ES-I3 (cell line): ENCODE measurements around the gene RNFT2.
"Not testable (repeated sequence)": the region's sequence is repeated elsewhere in the genome, so short reads cannot be mapped to it uniquely, and the experiment has no call there.

ENCODE experiments used
- H3K36me3 ChIP-seq: 2 replicates; pipeline ENCODE4 v1.6.1; 2013; ENCODE audit warnings: mild to moderate bottlenecking, low read length, control low read depth, moderate library complexity; ENCODE audit not compliant: insufficient read depth
- H3K4me1 ChIP-seq: 2 replicates; pipeline ENCODE4 v1.6.1; 2013; ENCODE audit warnings: mild to moderate bottlenecking, control low read depth, low read length; ENCODE audit not compliant: insufficient read depth
- H3K9ac ChIP-seq: 2 replicates; pipeline ENCODE4 v1.6.1; 2013; ENCODE audit warnings: low read depth, mild to moderate bottlenecking, low read length, moderate library complexity
- H3K9me3 ChIP-seq: 2 replicates; pipeline ENCODE4 v1.6.1; 2013; ENCODE audit warnings: mild to moderate bottlenecking, low read length, moderate library complexity; ENCODE audit not compliant: control insufficient read depth, insufficient read depth

The RNFT2 gene

DNA sequence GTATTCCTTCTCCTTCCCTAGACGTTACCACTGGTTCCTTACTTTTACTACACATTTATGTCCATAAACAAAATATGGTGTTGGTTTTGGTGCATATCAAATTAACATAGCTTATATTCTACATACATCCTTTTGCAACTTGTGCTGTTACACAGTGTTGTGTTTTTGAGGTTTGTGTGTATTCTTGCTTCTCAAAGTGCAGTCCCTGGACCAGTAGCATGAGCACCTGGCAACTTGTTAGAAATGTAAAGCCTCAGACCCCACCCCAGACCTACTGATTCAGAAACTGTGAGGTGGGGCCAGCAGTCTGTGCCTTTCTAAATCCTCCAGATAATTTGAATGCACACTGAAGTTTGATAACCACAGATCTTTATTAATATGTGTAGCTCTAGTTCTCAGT lies 65.9 kb downstream of the RNFT2 start:
- no peaks in the 10 kb centered on the region for H3K4me1 ChIP-seq
- no peaks in the 10 kb centered on the region for H3K9me3 ChIP-seq
- 0 out of 2 replicates have a peak, but pooled peaks cover 2% of the 10 kb centered on the region for H3K36me3 ChIP-seq
- H3K9ac ChIP-seq = no peak overlapping the region

DNA sequence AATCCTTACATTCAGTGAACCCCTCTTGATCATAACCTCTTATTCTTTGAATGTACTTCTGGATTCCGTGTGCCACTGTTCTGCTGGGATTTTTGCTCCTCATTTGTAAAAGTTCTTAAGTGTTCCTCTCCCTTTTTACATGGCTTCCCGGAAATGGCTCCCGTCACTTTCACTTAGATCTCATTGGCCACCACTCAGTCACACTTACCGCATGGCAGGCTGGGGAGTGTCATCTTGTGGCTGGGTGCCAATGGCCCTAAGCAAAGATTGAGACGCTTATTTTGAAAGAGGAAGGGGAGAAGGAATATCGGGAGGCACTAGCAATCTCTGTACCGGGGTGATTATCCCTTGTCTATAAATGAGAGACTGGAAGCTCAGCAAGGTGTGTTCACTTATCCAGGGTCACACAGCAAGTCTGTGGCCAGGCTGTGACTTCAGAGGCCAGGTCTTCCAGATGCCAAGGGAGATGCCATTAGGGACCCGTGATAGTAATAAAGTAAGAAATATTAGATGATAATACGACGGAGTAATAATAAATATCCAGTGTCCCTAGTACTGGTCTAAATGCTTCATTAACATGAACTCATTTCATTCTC lies 68.8 kb downstream of the RNFT2 start:
- Histone ChIP-seq H3K9ac (no peak overlapping the region), H3K36me3 (0 out of 2 replicates have a peak, but pooled peaks cover 2% of the 10 kb centered on the region), H3K9me3 (no peaks in the 10 kb centered on the region), H3K4me1 (no peaks in the 10 kb centered on the region)

DNA sequence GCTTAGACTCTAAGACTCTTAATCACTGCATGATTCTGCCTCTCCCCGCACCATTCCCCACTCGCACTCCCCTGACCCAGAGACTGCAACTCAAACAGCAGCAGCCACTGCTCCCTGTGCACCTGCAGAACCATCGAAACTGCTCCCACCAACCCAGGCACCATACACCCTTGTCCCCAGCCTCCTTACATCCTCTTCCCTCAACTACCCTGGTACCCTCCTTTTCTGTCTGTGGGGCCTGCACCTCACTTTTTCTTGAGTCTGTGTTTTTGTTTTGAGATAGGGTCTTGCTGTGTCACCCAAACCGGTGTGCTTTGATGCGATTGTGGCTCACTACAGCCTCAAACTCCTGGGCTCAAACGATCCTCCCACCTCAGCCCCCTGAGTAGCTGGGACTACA lies 69.4 kb downstream of the RNFT2 start:
- no peak overlapping the region for H3K9ac ChIP-seq
- H3K4me1 ChIP-seq = no peaks in the 10 kb centered on the region
- H3K36me3 ChIP-seq = 0 out of 2 replicates have a peak, but pooled peaks cover 2% of the 10 kb centered on the region
- no peaks in the 10 kb centered on the region for H3K9me3 ChIP-seq

DNA sequence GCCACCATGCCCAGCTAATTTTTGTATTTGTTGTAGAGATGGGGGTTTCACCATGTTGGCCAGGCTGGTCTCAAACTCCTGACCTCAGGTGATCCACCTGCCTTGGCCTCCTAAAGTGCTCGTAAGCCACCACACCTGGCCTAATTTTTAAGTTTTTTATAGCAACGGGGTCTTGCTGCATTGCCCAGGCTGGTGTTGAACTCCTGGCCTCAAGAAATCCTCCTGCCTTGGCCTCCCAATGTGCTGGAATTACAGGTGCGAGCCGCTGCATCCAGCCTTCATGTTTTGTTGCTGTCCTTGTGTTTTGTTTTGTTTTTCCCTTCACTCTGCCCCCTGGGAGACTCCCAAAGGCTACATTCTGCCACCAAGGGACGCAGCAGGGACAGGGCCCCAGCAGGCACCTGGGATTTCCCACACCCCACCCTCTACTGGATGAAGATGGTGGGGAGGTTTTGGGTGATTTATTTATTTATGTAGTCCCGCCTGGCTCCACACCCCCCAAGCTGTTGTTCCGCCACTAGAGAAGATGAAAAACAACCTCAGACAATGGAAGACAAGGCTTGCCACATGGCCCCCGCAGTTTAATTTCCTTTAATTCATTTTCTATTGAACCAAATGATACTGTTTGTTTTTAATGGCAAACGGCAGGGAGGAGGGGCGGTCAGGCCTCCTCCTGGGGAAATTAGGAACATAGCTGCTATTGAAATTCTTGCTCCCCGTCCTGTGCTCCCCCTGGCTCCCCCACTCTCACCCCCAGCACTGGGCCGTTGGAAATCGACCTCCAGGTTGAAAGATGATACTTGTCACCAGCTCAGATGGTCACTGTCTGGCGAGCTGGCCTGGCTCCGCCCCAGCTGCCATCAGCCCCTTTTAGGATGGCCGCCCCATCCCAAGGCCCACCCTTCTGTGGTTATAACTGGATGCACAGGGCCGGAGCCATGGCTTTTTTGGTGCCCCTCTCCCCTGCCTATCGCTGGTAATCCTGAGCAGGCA lies 70.3 kb downstream of the RNFT2 start:
- 0 out of 2 replicates have a peak, but pooled peaks cover 2% of the 10 kb centered on the region for H3K36me3 ChIP-seq
- no peak overlapping the region for H3K9ac ChIP-seq
- H3K9me3 ChIP-seq = no peaks in the 10 kb centered on the region
- H3K4me1 ChIP-seq = no peaks in the 10 kb centered on the region

DNA sequence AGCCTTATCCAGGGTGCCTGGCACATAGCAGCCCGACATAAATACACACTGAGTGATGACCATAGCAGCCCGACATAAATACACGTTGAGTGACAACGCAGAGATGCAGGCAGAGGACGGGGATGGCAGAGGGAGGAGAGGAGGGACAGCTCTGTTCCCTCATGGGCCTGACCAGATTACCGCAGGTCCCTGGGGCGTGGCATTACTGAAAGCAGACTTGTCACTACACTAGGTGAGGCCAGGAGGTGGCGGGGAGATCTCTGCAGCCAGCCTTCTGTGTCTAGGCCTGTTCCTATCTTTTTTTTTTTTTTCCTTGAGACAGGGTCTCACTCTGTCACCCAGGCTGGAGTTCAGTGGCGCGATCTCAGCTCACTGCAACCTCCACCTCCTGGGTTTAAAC lies 74.1 kb downstream of the RNFT2 start:
- no peak overlapping the region for H3K9ac ChIP-seq
- H3K4me1 ChIP-seq = no peaks in the 10 kb centered on the region

GRCh38 chr12:116813271-116814041 lies 75.3 kb downstream of the RNFT2 start:
- Histone ChIP-seq H3K36me3 (no peaks in the 10 kb centered on the region), H3K9ac (no peak overlapping the region), H3K9me3 (no peaks in the 10 kb centered on the region), H3K4me1 (no peaks in the 10 kb centered on the region)

More for the DNA sequence above, 74.1 kb downstream of the RNFT2 start:
- H3K36me3 ChIP-seq = no peaks in the 10 kb centered on the region
- H3K9me3 ChIP-seq = no peaks in the 10 kb centered on the region

GRCh38 chr12:116814766-116815165 lies 76.7 kb downstream of the RNFT2 start:
- not testable (repeated sequence) for H3K36me3 ChIP-seq, H3K9ac ChIP-seq, H3K4me1 ChIP-seq, H3K9me3 ChIP-seq

- H3K4me1 ChIP-seq = no peaks in the 10 kb centered on the region; the same call in 1 of the 2 replicates
- no peaks in the 10 kb centered on the region for H3K9me3 ChIP-seq
- H3K9ac ChIP-seq = peak overlapping the region; percentile 58
- H3K36me3 ChIP-seq = no peaks in the 10 kb centered on the region
Observed at GRCh38 chr12:116818341-116818856, 80.3 kb downstream of the RNFT2 start.

- H3K4me1 ChIP-seq = no peaks in the 10 kb centered on the region; the same call in 1 of the 2 replicates
- H3K36me3 ChIP-seq = no peaks in the 10 kb centered on the region
Observed at GRCh38 chr12:116818948-116819832, 81.1 kb downstream of the RNFT2 start.

GRCh38 chr12:116820064-116820656 lies 82.0 kb downstream of the RNFT2 start:
- Histone ChIP-seq H3K9me3 (no peaks in the 10 kb centered on the region), H3K4me1 (no peaks in the 10 kb centered on the region; the same call in 1 of the 2 replicates), H3K9ac (0 out of 2 replicates have a peak overlapping the region, but pooled peaks have one; percentile 58), H3K36me3 (no peaks in the 10 kb centered on the region)

More at GRCh38 chr12:116818948-116819832, 81.1 kb downstream of the RNFT2 start:
- Histone ChIP-seq H3K9ac (peak overlapping the region; percentile 58), H3K9me3 (no peaks in the 10 kb centered on the region)

DNA sequence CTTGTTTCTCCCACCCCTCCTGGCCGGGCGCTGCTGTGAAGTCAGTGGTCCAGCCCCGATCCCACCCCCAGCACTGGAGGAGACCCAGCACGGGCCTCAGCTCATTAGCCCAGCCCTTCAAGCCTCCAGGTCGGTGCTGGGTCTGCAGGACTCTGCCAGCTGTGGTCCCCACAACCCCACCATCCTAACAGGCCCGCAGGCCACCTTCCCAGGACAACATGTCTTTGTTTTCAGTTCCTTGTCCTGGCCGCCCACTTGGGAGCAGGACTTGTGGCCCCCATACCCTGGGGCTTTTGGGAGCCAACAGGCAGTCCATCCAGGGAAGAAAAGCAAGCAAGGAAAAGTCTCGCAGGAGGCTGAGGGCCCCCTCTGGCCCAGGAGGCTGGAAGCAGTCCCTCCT lies 83.2 kb downstream of the RNFT2 start:
- no peaks in the 10 kb centered on the region for H3K9me3 ChIP-seq
- H3K9ac ChIP-seq = no peak overlapping the region
- no peaks in the 10 kb centered on the region; the same call in 1 of the 2 replicates for H3K4me1 ChIP-seq
- H3K36me3 ChIP-seq = no peaks in the 10 kb centered on the region; the same call in 1 of the 2 replicates

DNA sequence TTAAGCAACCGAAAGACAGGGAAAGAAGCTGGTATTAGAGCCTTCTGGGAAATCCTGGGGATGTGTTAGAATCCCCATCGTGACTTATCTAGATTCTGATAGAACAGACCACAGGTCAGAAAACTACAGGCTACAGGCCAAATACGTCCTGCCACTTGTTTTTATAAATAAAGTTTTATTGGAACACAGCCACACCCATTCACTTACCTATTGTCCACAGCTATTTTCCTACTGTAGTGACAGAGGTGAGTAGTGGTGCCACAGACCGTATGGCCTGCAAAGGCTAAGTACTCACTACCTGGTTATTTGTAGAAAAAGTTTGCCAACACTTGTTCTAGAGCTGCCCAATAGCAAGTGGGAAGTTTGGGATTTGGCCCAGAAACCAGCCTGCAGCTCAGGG lies 89.3 kb downstream of the RNFT2 start:
- H3K36me3 ChIP-seq = no peaks in the 10 kb centered on the region; the same call in 1 of the 2 replicates
- no peaks in the 10 kb centered on the region for H3K4me1 ChIP-seq
- H3K9ac ChIP-seq = no peak overlapping the region
- no peaks in the 10 kb centered on the region for H3K9me3 ChIP-seq

DNA sequence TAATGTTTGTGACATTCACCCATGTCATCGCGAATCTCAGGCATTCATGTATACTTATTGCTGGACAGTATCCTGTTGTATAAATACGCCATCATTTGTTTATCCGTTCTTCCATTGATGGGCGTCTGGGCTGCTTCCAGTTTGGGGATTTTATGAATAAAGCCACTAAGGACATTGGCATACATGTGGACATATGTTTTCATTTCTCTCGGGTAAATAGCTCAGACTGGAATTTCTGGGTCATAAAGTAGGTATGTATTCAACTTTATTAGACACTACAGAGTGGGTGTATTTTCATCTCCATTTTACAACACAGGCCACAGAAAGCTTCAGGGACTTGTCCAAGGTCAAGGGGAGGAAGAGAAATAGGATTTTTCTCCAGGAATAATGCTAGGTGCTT lies 94.2 kb downstream of the RNFT2 start:
- H3K36me3 ChIP-seq = no peaks in the 10 kb centered on the region
- no peak overlapping the region for H3K9ac ChIP-seq
- H3K9me3 ChIP-seq = no peaks in the 10 kb centered on the region
- H3K4me1 ChIP-seq = no peaks in the 10 kb centered on the region
